Smooth muscle cell (in vitro differentiated cells): ENCODE results near the gene UBE2M. TPM values are rescaled to one million over a fixed set of nuclear protein-coding genes. Genes with fewer than 3 reads are reported as not detected.

Source experiments
- DNase-seq: peaks from one replicate; lab custom pipeline; 2025; ENCODE audit not compliant: unreplicated experiment; lab: John Stamatoyannopoulos, UW
- H2AFZ ChIP-seq: fragments of 200-600 bp; sonication (generic); 2 replicates; pipeline ENCODE4 v1.6.0; 2016; ENCODE audit warnings: antibody characterized with exemption, low read depth, mild to moderate bottlenecking
- H3F3A ChIP-seq: fragments of 200-600 bp; sonication (generic); 2 replicates; pipeline ENCODE4 v1.6.0; 2017; ENCODE audit warnings: antibody characterized with exemption, low read depth
- H3K27ac ChIP-seq: fragments of 200-600 bp; sonication (generic); 2 replicates; pipeline ENCODE4 v1.5.1; 2016; ENCODE audit warnings: low read depth, mild to moderate bottlenecking
- H3K27me3 ChIP-seq: fragments of 200-600 bp; sonication (generic); 2 replicates; pipeline ENCODE4 v1.6.1; 2016; ENCODE audit warnings: low read depth, mild to moderate bottlenecking
- H3K36me3 ChIP-seq: fragments of 200-600 bp; sonication (generic); 2 replicates; pipeline ENCODE4 v1.5.1; 2016; ENCODE audit warnings: low read depth
- H3K4me1 ChIP-seq: fragments of 200-600 bp; sonication (generic); 2 replicates; pipeline ENCODE4 v1.5.1; 2016; ENCODE audit warnings: low read depth
- H3K4me2 ChIP-seq: fragments of 200-600 bp; sonication (generic); 2 replicates; pipeline ENCODE4 v1.6.0; 2016; ENCODE audit warnings: mild to moderate bottlenecking
- H3K4me3 ChIP-seq: fragments of 200-600 bp; sonication (generic); 2 replicates; pipeline ENCODE4 v1.5.1; 2016; ENCODE audit warnings: mild to moderate bottlenecking
- H3K79me2 ChIP-seq: fragments of 200-600 bp; sonication (generic); 2 replicates; pipeline ENCODE4 v1.6.0; 2016; ENCODE audit warnings: low read depth, mild to moderate bottlenecking
- H3K9ac ChIP-seq: fragments of 200-600 bp; sonication (generic); 2 replicates; pipeline ENCODE4 v1.6.0; 2016; ENCODE audit warnings: low read depth
- H3K9me3 ChIP-seq: fragments of 200-600 bp; sonication (generic); replicated peaks from 2 replicates; pipeline ENCODE4 v1.5.1; 2016; ENCODE audit warnings: low read depth
- H4K20me1 ChIP-seq: fragments of 200-600 bp; sonication (generic); 2 replicates; pipeline ENCODE4 v1.6.0; 2016; ENCODE audit warnings: low read depth
- CTCF ChIP-seq: fragments of 200-600 bp; sonication (generic); IDR thresholded peaks from 2 replicates; pipeline ENCODE4 v1.5.1; 2017; ENCODE audit warnings: borderline replicate concordance, mild to moderate bottlenecking, antibody characterized with exemption; ENCODE audit not compliant: insufficient read depth, poor library complexity, severe bottlenecking
- WGBS: methylation state at CpG from one replicate; pipeline ENCODE4 v1.1.7; 2016; ENCODE audit warnings: low lambda C conversion rate; 5-methylcytosine and 5-hydroxymethylcytosine counted together
- polyA plus RNA-seq: library from polyadenylated mRNA; unstranded; fragments of >200 nt; fragmentation: Nextera tagmentation; extraction: Ambion mirVana; gene quantifications from 2 replicates; pipeline ENCODE4 v1.2.1, GENCODE V29; 2016
- total RNA-seq: library from RNA; depleted of rRNA; stranded (reverse); fragments of >200 nt; gene quantifications from 2 replicates; pipeline ENCODE4 v1.2.3, GENCODE V29; 2014

UBE2M gene
- total and polyA plus RNA-seq, 2 experiments from 2014 or later, result 45.9 to 118 TPM

GRCh38 chr19:58554494-58555368 is 3.7 kb downstream of the UBE2M start, which contains the start of gene CHMP2A:
CHMP2A (minus strand) TSS chr19:58555105; CDS start chr19:58554212, 893 bp downstream.
- no peaks in the 10 kb centered on the region for H3K36me3 ChIP-seq
- H3K27me3 ChIP-seq, result no peaks in the 10 kb centered on the region
- peak within 1 kb of the TSS; percentile 63 for H3K4me3 ChIP-seq
- WGBS, result 4% methylated on average over 64 of the region's 69 CpGs
- peaks cover 24% of the 10 kb centered on the region for H4K20me1 ChIP-seq
- H3K4me2 ChIP-seq, result peak within 1 kb of the TSS; percentile 92
- H3F3A ChIP-seq, result peaks cover 31% of the 10 kb centered on the region
- H3K9me3 ChIP-seq, result no peaks in the 10 kb centered on the region
- H3K9ac ChIP-seq, result peak within 1 kb of the TSS; percentile 85
- H3K27ac ChIP-seq, result peak within 1 kb of the TSS; percentile 98
- no peak for TF ChIP-seq CTCF
- H3K4me1 ChIP-seq, result peaks cover 20% of the 10 kb centered on the region
- no peak for DNase-seq
- no peak within 1 kb of the TSS for H2AFZ ChIP-seq
- H3K79me2 ChIP-seq, result peaks cover 47% of the 10 kb centered on the region

- Histone ChIP-seq H4K20me1 (peaks cover 32% of the 10 kb centered on the region), H3K27ac (peak overlapping the region; percentile 98), H3K9me3 (no peaks in the 10 kb centered on the region), H3F3A (peaks cover 32% of the 10 kb centered on the region), H3K79me2 (peaks cover 52% of the 10 kb centered on the region), H3K27me3 (no peaks in the 10 kb centered on the region), H3K4me1 (peaks cover 19% of the 10 kb centered on the region), H3K36me3 (no peaks in the 10 kb centered on the region), H2AFZ (no peak overlapping the region), H3K4me3 (peak overlapping the region; percentile 63), H3K9ac (peak overlapping the region; percentile 85), H3K4me2 (peak overlapping the region; percentile 92)
- WGBS, result 78% methylated on average over 18 of the region's 18 CpGs
- no peak for TF ChIP-seq CTCF
- DNase-seq, result no peak
Observed at GRCh38 chr19:58553799-58554493, 4.5 kb downstream of the UBE2M start.

GRCh38 chr19:58552655-58553054 is 5.8 kb downstream of the UBE2M start:
- H4K20me1 ChIP-seq, result peaks cover 41% of the 10 kb centered on the region
- no peak for DNase-seq
- no peaks in the 10 kb centered on the region for H3K9me3 ChIP-seq
- whole genome bisulfite sequencing, result 93% methylated on average over 2 of the region's 2 CpGs
- H3F3A ChIP-seq, result peaks cover 32% of the 10 kb centered on the region
- H3K27me3 ChIP-seq, result no peaks in the 10 kb centered on the region
- H2AFZ ChIP-seq, result no peak overlapping the region
- no peaks in the 10 kb centered on the region for H3K36me3 ChIP-seq
- H3K79me2 ChIP-seq, result peaks cover 59% of the 10 kb centered on the region
- H3K27ac ChIP-seq, result peak overlapping the region; percentile 98
- TF ChIP-seq CTCF, result no peak
- H3K4me2 ChIP-seq, result no peak overlapping the region
- H3K9ac ChIP-seq, result no peak overlapping the region
- no peak overlapping the region for H3K4me3 ChIP-seq
- peaks cover 19% of the 10 kb centered on the region for H3K4me1 ChIP-seq
